H1 (cell line): ENCODE measurements around the gene UGGT1. TPM values are rescaled to one million over a fixed set of nuclear protein-coding genes. Genes with fewer than 3 reads are reported as not detected.

Experiments used
- CTCF ChIA-PET: fragments of 300-600 bp; sonication (Branson Sonifier 250); formaldehyde crosslinking; loops from one replicate; lab custom pipeline; 2021; ENCODE audit not compliant: partially characterized antibody; lab: Charles Lee
- POLR2A ChIA-PET: fragments of 300-600 bp; sonication (Branson Sonifier 250); formaldehyde crosslinking; loops from one replicate; lab custom pipeline; 2021; ENCODE audit warnings: inconsistent platforms; ENCODE audit not compliant: partially characterized antibody; lab: Charles Lee
- DNase-seq, 2 experiments: peaks; one replicate each; pipeline versions ENCODE4 v3.0.0 to v3.0.0-alpha.2; 2010 to 2022; ENCODE audit warnings: low spot score in 2 of 2, low read depth in 1 of 2, mixed read lengths in 1 of 2
- FAIRE-seq: peaks from 2 replicates; lab custom pipeline; 2011; peaks lifted over from hg19 to GRCh38; lab: Jason Lieb, UNC
- H2AFZ ChIP-seq: 2 replicates; pipeline ENCODE4 v1.8.1; 2012; ENCODE audit warnings: low read length, inconsistent platforms
- H2AK5ac ChIP-seq: 2 replicates; pipeline ENCODE4 v1.6.1; 2013; ENCODE audit warnings: low read depth, low read length
- H2BK120ac ChIP-seq: replicated peaks from 2 replicates; pipeline ENCODE3; 2013; ENCODE audit warnings: low read depth, low read length, inconsistent platforms
- H2BK12ac ChIP-seq: 2 replicates; pipeline ENCODE4 v1.6.1; 2013; ENCODE audit warnings: low read depth, low read length
- H2BK15ac ChIP-seq: 2 replicates; pipeline ENCODE4 v1.6.1; 2013; ENCODE audit warnings: low read length
- H2BK20ac ChIP-seq: 2 replicates; pipeline ENCODE4 v1.6.1; 2013; ENCODE audit warnings: low read length
- H2BK5ac ChIP-seq: 2 replicates; pipeline ENCODE4 v1.6.1; 2013; ENCODE audit warnings: low read depth, low read length
- H3K14ac ChIP-seq: 2 replicates; pipeline ENCODE4 v1.6.1; 2013; ENCODE audit warnings: inconsistent platforms; ENCODE audit not compliant: insufficient read length
- H3K18ac ChIP-seq: 2 replicates; pipeline ENCODE4 v1.6.1; 2013; ENCODE audit warnings: low read length; ENCODE audit errors: extremely low read depth
- H3K23ac ChIP-seq: 2 replicates; pipeline ENCODE4 v1.6.1; 2013; ENCODE audit warnings: inconsistent platforms; ENCODE audit not compliant: insufficient read length
- H3K23me2 ChIP-seq: 2 replicates; pipeline ENCODE4 v1.6.1; 2013; ENCODE audit warnings: low read depth, low read length
- H3K27ac ChIP-seq: 2 replicates; pipeline ENCODE4 v1.6.1; 2011; ENCODE audit warnings: low read depth, low read length, inconsistent platforms
- H3K27me3 ChIP-seq, 4 experiments: replicated peaks in 1 of 4; 1 replicate in 1 of 4; 2 replicates in 3 of 4; pipeline versions ENCODE4 v1.6.1 to v1.8.1; 2011 to 2013; ENCODE audit warnings: low read length in 3 of 4, mild to moderate bottlenecking in 3 of 4, inconsistent platforms in 2 of 4, mixed read lengths in 2 of 4, moderate library complexity in 1 of 4; ENCODE audit not compliant: control insufficient read depth in 3 of 4, insufficient read depth in 3 of 4; ENCODE audit errors: extremely low read depth in 1 of 4
- H3K36me3 ChIP-seq, 4 experiments: 2 replicates each; pipeline versions ENCODE4 v1.6.1 to v1.8.1; 2011 to 2013; ENCODE audit warnings: mild to moderate bottlenecking in 4 of 4, low read length in 3 of 4, moderate library complexity in 2 of 4, control low read depth in 1 of 4, inconsistent platforms in 1 of 4; ENCODE audit not compliant: insufficient read depth in 4 of 4, control insufficient read depth in 2 of 4
- H3K4ac ChIP-seq: replicated peaks from 2 replicates; pipeline ENCODE3; 2013; ENCODE audit warnings: low read length, low read depth, mixed read lengths, inconsistent platforms; ENCODE audit not compliant: insufficient read length
- H3K4me1 ChIP-seq, 4 experiments: replicated peaks in 1 of 4; 1 replicate in 1 of 4; 2 replicates in 3 of 4; pipeline versions ENCODE4 v1.6.1 to v1.8.1; 2011 to 2013; ENCODE audit warnings: low read length in 3 of 4, inconsistent platforms in 2 of 4, mixed read lengths in 1 of 4; ENCODE audit not compliant: insufficient read depth in 4 of 4, control insufficient read depth in 3 of 4
- H3K4me2 ChIP-seq, 2 experiments: 2 replicates each; pipeline versions ENCODE4 v1.6.1 to v1.8.1; 2011 to 2013; ENCODE audit warnings: low read depth in 2 of 2, low read length in 2 of 2, control low read depth in 1 of 2, inconsistent platforms in 1 of 2, mild to moderate bottlenecking in 1 of 2; ENCODE audit not compliant: insufficient read depth in 1 of 2
- H3K4me3 ChIP-seq, 4 experiments: fragments of 200-600, 300-600 bp in 1 of 4; sonication (generic), shearing (Covaris generic), sonication (Bioruptor Twin) in 1 of 4; 2 replicates each; pipeline versions ENCODE4 v1.5.1 to v1.8.1; 2011 to 2016; ENCODE audit warnings: low read length in 4 of 4, low read depth in 3 of 4, control low read depth in 2 of 4, inconsistent platforms in 2 of 4, mild to moderate bottlenecking in 2 of 4, mixed read lengths in 1 of 4, moderate library complexity in 1 of 4; ENCODE audit not compliant: insufficient read depth in 2 of 4; ENCODE audit errors: extremely low read depth in 1 of 4
- H3K56ac ChIP-seq: replicated peaks from 2 replicates; pipeline ENCODE3; 2013; ENCODE audit warnings: low read depth, mild to moderate bottlenecking, mixed read lengths, low read length, inconsistent platforms; ENCODE audit not compliant: insufficient read length
- H3K79me1 ChIP-seq: 2 replicates; pipeline ENCODE4 v1.6.1; 2013; ENCODE audit warnings: low read depth, low read length, control low read depth
- H3K79me2 ChIP-seq, 2 experiments: 2 replicates each; pipeline versions ENCODE4 v1.6.1 to v1.8.1; 2012 to 2013; ENCODE audit warnings: low read length in 2 of 2, mild to moderate bottlenecking in 2 of 2, inconsistent platforms in 1 of 2; ENCODE audit not compliant: insufficient read depth in 2 of 2, control insufficient read depth in 1 of 2
- H3K9ac ChIP-seq, 4 experiments: replicated peaks in 1 of 4; 1 replicate in 1 of 4; 2 replicates in 3 of 4; pipeline versions ENCODE4 v1.6.1 to v1.8.1; 2011 to 2013; ENCODE audit warnings: low read depth in 3 of 4, low read length in 3 of 4, control low read depth in 2 of 4, mild to moderate bottlenecking in 2 of 4, moderate library complexity in 2 of 4, inconsistent platforms in 1 of 4; ENCODE audit errors: extremely low read depth in 1 of 4
- H3K9me3 ChIP-seq, 2 experiments: 2 replicates each; pipeline versions ENCODE4 v1.6.1 to v1.8.1; 2012 to 2013; ENCODE audit warnings: mild to moderate bottlenecking in 2 of 2, moderate library complexity in 2 of 2, control low read depth in 1 of 2, inconsistent platforms in 1 of 2, low read depth in 1 of 2, low read length in 1 of 2, mixed read lengths in 1 of 2; ENCODE audit not compliant: insufficient read depth in 2 of 2
- H4K20me1 ChIP-seq, 2 experiments: replicated peaks in 1 of 2; 2 replicates each; pipeline versions ENCODE3 to v1.8.1; 2011 to 2013; ENCODE audit warnings: inconsistent platforms in 2 of 2, low read length in 2 of 2, mild to moderate bottlenecking in 1 of 2; ENCODE audit not compliant: insufficient read depth in 2 of 2, control insufficient read depth in 1 of 2
- H4K5ac ChIP-seq: 2 replicates; pipeline ENCODE4 v1.6.1; 2013; ENCODE audit warnings: low read length, low read depth, mixed read lengths, inconsistent platforms; ENCODE audit not compliant: insufficient read length
- H4K8ac ChIP-seq: 2 replicates; pipeline ENCODE4 v1.8.0; 2013; ENCODE audit warnings: mild to moderate bottlenecking, moderate library complexity, low read length, inconsistent platforms; ENCODE audit not compliant: insufficient read depth; ENCODE audit errors: extremely low read depth
- H4K91ac ChIP-seq: replicated peaks from 2 replicates; pipeline ENCODE3; 2013; ENCODE audit warnings: low read length, mixed read lengths, inconsistent platforms; ENCODE audit not compliant: insufficient read length
- ASH2L ChIP-seq: fragments of 200-600, 300-600 bp; sonication (generic); IDR thresholded peaks from one replicate; pipeline ENCODE4 v1.7.1; 2017; ENCODE audit warnings: low read length
- BCL11A ChIP-seq, 2 experiments: IDR thresholded peaks; one replicate each; pipeline ENCODE4 v1.6.1; 2011; ENCODE audit warnings: low read depth in 2 of 2, low read length in 2 of 2, mild to moderate bottlenecking in 2 of 2
- GABPA ChIP-seq: IDR thresholded peaks from 2 replicates; pipeline ENCODE4 v1.6.1; 2011; ENCODE audit warnings: mild to moderate bottlenecking, low read length, moderate library complexity, borderline replicate concordance; ENCODE audit not compliant: insufficient read depth
- JUND ChIP-seq: IDR thresholded peaks from 2 replicates; pipeline ENCODE4 v1.6.1; 2011; ENCODE audit warnings: mild to moderate bottlenecking, improper control_type of control experiment, low read length
- KDM4A ChIP-seq: IDR thresholded peaks from one replicate; pipeline ENCODE4 v1.7.1; 2012; ENCODE audit warnings: low read depth, mild to moderate bottlenecking, moderate library complexity, low read length, inconsistent platforms; ENCODE audit not compliant: severe bottlenecking
- NRF1 ChIP-seq: IDR thresholded peaks from 2 replicates; pipeline ENCODE4 v1.6.1; 2011; ENCODE audit warnings: mild to moderate bottlenecking, low read depth, low read length, improper control_type of control experiment
- SP2 ChIP-seq: IDR thresholded peaks from 2 replicates; pipeline ENCODE4 v1.6.1; 2012; ENCODE audit warnings: mild to moderate bottlenecking, low read length, inconsistent platforms
- WGBS, 2 experiments: shearing (Covaris generic) in 1 of 2; methylation state at CpG; one replicate each; pipeline versions ENCODE4 v1.1.6 to v1.1.7; 2013 to 2015; ENCODE audit warnings: low lambda C conversion rate in 2 of 2, mixed read lengths in 2 of 2, inconsistent platforms in 1 of 2, low coverage in 1 of 2, missing lambda C conversion rate in 1 of 2; ENCODE audit not compliant: insufficient replicate concordance in 2 of 2, insufficient coverage in 1 of 2, insufficient read length in 1 of 2; ENCODE audit errors: extremely low coverage in 1 of 2, missing lambda C conversion rate in 1 of 2; 5-methylcytosine and 5-hydroxymethylcytosine counted together
- polyA plus RNA-seq, 7 experiments: library from polyadenylated mRNA; depleted of rRNA in 3 of 7; stranded (reverse) in 5 of 7; unstranded in 2 of 7; fragments of >200 nt in 5 of 7; fragments of 200-250 nt in 2 of 7; gene quantifications; 1 replicate in 5 of 7; 2 replicates in 1 of 7; 4 replicates in 1 of 7; pipeline versions ENCODE4 v1.2.1 to v1.2.3, GENCODE V29; 2011 to 2013; ENCODE audit warnings: missing spikeins in 2 of 7, mixed read lengths in 2 of 7
- total RNA-seq: library from RNA; stranded (reverse); fragmentation: NEBNext Ultra II Directional; extraction: Animal tissue kit (Norgen Biotek cat#: 25700); gene quantifications from 2 replicates; pipeline ENCODE4 v1.2.1, GENCODE V29; 2021

Gene UGGT1
- total and polyA plus RNA-seq, 2 of the 8 experiments (the other 6 are each of a cell fraction or from before 2014, with no cell fraction given) = 14.9 to 57.3 TPM

DNA sequence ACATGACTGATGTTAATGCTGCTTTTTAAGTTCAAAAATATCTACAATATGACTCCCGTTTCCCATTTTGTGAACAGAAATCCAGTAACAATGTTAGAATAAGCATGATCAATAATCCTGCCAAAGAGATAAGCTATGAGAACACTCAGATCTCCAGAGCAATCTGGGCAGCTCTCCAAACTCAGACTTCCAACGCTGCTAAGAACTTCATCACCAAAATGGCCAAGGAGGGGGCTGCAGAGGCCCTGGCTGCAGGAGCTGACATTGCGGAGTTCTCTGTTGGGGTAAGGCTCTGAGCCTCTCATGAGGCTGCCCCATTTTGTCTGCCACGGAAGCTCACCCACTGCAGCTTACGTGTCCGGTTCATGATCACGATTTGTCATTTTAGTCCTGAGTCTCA is 68.4 kb downstream of the UGGT1 start:
- Histone ChIP-seq H3K23ac (no peak overlapping the region), H3K4me3 (no peak overlapping the region), H2AK5ac (no peak overlapping the region), H3K56ac (no peak overlapping the region), H2BK12ac (no peak overlapping the region), H3K4me1 (no peaks in the 10 kb centered on the region), H3K4ac (no peak overlapping the region), H3K23me2 (no peaks in the 10 kb centered on the region), H3K36me3 (peaks cover 9 to 37% (median 16%) of the 10 kb centered on the region in 4 experiments), H3K27me3 (no peaks in the 10 kb centered on the region), H2BK15ac (no peak overlapping the region), H2BK20ac (no peak overlapping the region), H3K9me3 (no peaks in the 10 kb centered on the region), H4K20me1 (peaks cover 0 to 2% of the 10 kb centered on the region in 2 experiments), H2BK120ac (no peak overlapping the region), H3K9ac (no peak overlapping the region), H3K4me2 (no peak overlapping the region), H4K91ac (no peak overlapping the region), H4K5ac (no peak overlapping the region), H3K27ac (no peak overlapping the region), H3K79me2 (no peaks in the 10 kb centered on the region), H3K18ac (no peak overlapping the region), H2AFZ (no peak overlapping the region), H4K8ac (no peak overlapping the region), H3K14ac (no peak overlapping the region), H2BK5ac (no peak overlapping the region), H3K79me1 (no peaks in the 10 kb centered on the region)
- no peak for FAIRE-seq
- ChIA-PET POLR2A (no interaction called here), CTCF (interaction anchor here (0.6 to 1.8 kb wide), 5 partner anchors 9 to 645 kb away, joined by 3 to 6 read pairs (median 3); no protein-coding TSS in a partner anchor)
- WGBS, 2 experiments = 85% methylated on average over 7 of the region's 7 CpGs; no CpG with 5 or more reads in 1 of the 2 experiments
- no peak for DNase-seq
- TF ChIP-seq ASH2L (no peak), JUND (no peak), BCL11A (IDR thresholded peaks at IDR 0.05; ENCODE audit: low read depth in 2 of 2, low read length in 2 of 2) (no peak), NRF1 (no peak), GABPA (no peak), KDM4A (no peak), SP2 (no peak)
